Measurements from ENCODE around the gene FAU.
"Not testable (repeated sequence)": the region's sequence is repeated elsewhere in the genome, so short reads cannot be mapped to it uniquely, and the experiment has no call there.

Gene FAU

GRCh38 chr11:65119670-65119995, 2.3 kb downstream of the FAU start:
- no peak for DNase-seq

GRCh38 chr11:65118891-65119669, 2.9 kb downstream of the FAU start:
- not testable (repeated sequence) for DNase-seq

GRCh38 chr11:65118097-65118837, 3.7 kb downstream of the FAU start:
- no peak for DNase-seq

- DNase-seq = peak; percentile 99
Measured at GRCh38 chr11:65117206-65118096, 4.5 kb downstream of the FAU start, which contains the start of gene ZNHIT2. Gene ZNHIT2 (minus strand): TSS chr11:65117701. CDS start chr11:65117653, 48 bp downstream.

- peak; percentile 52 for DNase-seq
Measured at GRCh38 chr11:65116370-65117205, 5.3 kb downstream of the FAU start.

- no peak for DNase-seq
Measured at GRCh38 chr11:65115361-65116082, 6.4 kb downstream of the FAU start.

- DNase-seq = no peak
Measured at GRCh38 chr11:65114538-65115171, 7.3 kb downstream of the FAU start.

GRCh38 chr11:65113839-65114238, 8.1 kb downstream of the FAU start:
- no peak for DNase-seq

- DNase-seq = peak; percentile 30
Measured at GRCh38 chr11:65113361-65113756, 8.6 kb downstream of the FAU start.

- DNase-seq = peak; percentile 81
Measured at GRCh38 chr11:65112546-65113360, 9.2 kb downstream of the FAU start.

GRCh38 chr11:65111744-65112545, 10.0 kb downstream of the FAU start, which contains the start of gene TM7SF2:
Gene TM7SF2 (plus strand): TSS chr11:65111872. CDS start chr11:65112016, 144 bp downstream.
- peak; percentile 98 for DNase-seq

- DNase-seq = no peak
Measured at GRCh38 chr11:65111159-65111743, 10.7 kb downstream of the FAU start.

- DNase-seq = peak; percentile 76
Measured at GRCh38 chr11:65110354-65110861, 11.5 kb downstream of the FAU start.

GRCh38 chr11:65109231-65110198, 12.4 kb downstream of the FAU start:
- DNase-seq = no peak

GRCh38 chr11:65108469-65109123, 13.3 kb downstream of the FAU start:
- no peak for DNase-seq

- no peak for DNase-seq
Measured at GRCh38 chr11:65107751-65108468, 14.0 kb downstream of the FAU start.
